Stimulated activated CD8-positive, alpha-beta memory T cell treated with anti-CD3 and anti-CD28 coated beads, Interleukin-7, amount 100 ng/mL, for 4 hours (primary cell): ENCODE measurements around the gene DMRTC2.

ENCODE experiments used
- DNase-seq, 2 donors: peaks; one replicate each; pipeline ENCODE4 v3.0.0-alpha.2; 2020; ENCODE audit warnings: low read depth in 2 of 2

Gene DMRTC2

GRCh38 chr19:41890936-41891335 is 46.1 kb downstream of the DMRTC2 start:
- DNase-seq: no peak

GRCh38 chr19:41892173-41892902 is 47.5 kb downstream of the DMRTC2 start:
- no peak for DNase-seq

GRCh38 chr19:41893899-41894298 is 49.1 kb downstream of the DMRTC2 start:
- no peak for DNase-seq

GRCh38 chr19:41894350-41894749 is 49.5 kb downstream of the DMRTC2 start:
- no peak for DNase-seq

GRCh38 chr19:41895745-41896580 is 51.1 kb downstream of the DMRTC2 start:
- no peak for DNase-seq

GRCh38 chr19:41896581-41896942 is 51.7 kb downstream of the DMRTC2 start:
- no peak for DNase-seq

- no peak for DNase-seq
Measured at GRCh38 chr19:41897181-41897580, 52.3 kb downstream of the DMRTC2 start.

- DNase-seq: no peak
Measured at GRCh38 chr19:41897820-41898219, 53.0 kb downstream of the DMRTC2 start.

GRCh38 chr19:41898235-41898634 is 53.4 kb downstream of the DMRTC2 start:
- DNase-seq: no peak
